MM.1S (cell line): ENCODE measurements around the gene DMRTC2.

Source experiments
- EZH2 ChIP-seq: fragments of 300-600 bp; sonication (generic); optimal IDR thresholded peaks from 2 replicates; pipeline ENCODE3; 2017; ENCODE audit warnings: low read depth, mild to moderate bottlenecking, antibody characterized with exemption, low read length, mixed read lengths
- EZH2phosphoT487 ChIP-seq: fragments of 300-600 bp; sonication (generic); IDR thresholded peaks from 2 replicates; pipeline ENCODE4 v1.6.1; 2018; ENCODE audit warnings: antibody characterized with exemption, low read length
- TF ChIP-seq, protein P1 (sequence below): fragments of 300-600 bp; sonication (generic); IDR thresholded peaks from 2 replicates; pipeline ENCODE4 v1.5.1; 2016; ENCODE audit warnings: antibody characterized with exemption, low read length, mixed read lengths

DNA sequence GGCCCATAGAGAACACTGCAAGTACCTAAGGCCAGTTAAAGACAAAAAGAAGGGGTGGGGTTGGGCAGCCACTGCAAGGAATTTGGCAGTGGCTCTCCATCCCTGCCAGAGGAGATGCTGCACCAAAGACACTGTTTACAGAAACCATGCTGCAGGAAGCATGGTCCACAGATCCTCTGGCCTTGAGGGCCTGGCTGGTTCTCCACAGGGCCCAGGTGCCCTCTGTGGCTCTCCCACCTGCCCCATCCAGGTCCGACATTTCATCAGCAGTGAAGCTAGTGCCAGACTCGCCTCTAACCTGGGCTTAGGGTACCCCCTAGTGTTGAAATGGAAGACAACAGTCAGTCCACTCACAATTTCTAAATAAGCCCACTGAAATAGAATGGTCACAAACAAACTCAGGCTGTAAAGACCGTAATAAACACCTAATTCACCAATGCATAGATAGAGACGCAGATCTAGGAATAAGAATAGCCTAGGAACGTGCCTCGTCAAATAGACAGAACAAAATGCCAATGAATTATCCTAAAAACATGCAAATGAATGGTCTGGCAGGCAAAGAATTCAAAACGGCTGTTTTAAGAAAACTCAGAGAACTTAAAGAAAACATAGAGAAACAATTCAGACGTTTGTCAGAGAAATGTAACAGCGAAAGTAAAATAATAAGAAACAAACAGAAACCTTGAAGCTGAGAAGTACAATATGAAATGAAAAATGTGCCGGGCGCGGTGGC, 23.7 kb upstream of the DMRTC2 start:
- TF ChIP-seq, protein P1, sequence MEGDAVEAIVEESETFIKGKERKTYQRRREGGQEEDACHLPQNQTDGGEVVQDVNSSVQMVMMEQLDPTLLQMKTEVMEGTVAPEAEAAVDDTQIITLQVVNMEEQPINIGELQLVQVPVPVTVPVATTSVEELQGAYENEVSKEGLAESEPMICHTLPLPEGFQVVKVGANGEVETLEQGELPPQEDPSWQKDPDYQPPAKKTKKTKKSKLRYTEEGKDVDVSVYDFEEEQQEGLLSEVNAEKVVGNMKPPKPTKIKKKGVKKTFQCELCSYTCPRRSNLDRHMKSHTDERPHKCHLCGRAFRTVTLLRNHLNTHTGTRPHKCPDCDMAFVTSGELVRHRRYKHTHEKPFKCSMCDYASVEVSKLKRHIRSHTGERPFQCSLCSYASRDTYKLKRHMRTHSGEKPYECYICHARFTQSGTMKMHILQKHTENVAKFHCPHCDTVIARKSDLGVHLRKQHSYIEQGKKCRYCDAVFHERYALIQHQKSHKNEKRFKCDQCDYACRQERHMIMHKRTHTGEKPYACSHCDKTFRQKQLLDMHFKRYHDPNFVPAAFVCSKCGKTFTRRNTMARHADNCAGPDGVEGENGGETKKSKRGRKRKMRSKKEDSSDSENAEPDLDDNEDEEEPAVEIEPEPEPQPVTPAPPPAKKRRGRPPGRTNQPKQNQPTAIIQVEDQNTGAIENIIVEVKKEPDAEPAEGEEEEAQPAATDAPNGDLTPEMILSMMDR = peak; percentile 68
- TF ChIP-seq EZH2phosphoT487 (no peak), EZH2 (no peak)
